Keratinocyte (primary cell): Measurements from ENCODE around the gene KCNC1. TPM values are rescaled to one million over a fixed set of nuclear protein-coding genes. Genes with fewer than 3 reads are reported as not detected.

ENCODE experiments used
- DNase-seq: peaks from one replicate; pipeline ENCODE4 v3.0.0-alpha.2; 2011; ENCODE audit warnings: low read depth, missing footprints, low spot score
- FAIRE-seq: peaks from 2 replicates; lab custom pipeline; 2011; peaks lifted over from hg19 to GRCh38; lab: Jason Lieb, UNC
- H2AFZ ChIP-seq: 2 replicates; pipeline ENCODE4 v1.6.0; 2012; ENCODE audit warnings: low read length, control low read depth, inconsistent platforms; ENCODE audit not compliant: control insufficient read depth
- H3K27ac ChIP-seq: 2 replicates; pipeline ENCODE4 v1.5.1; 2011; ENCODE audit warnings: low read length; ENCODE audit not compliant: control insufficient read depth, insufficient read depth
- H3K27me3 ChIP-seq: 3 replicates; pipeline ENCODE4 v1.6.0; 2011; ENCODE audit warnings: low read length; ENCODE audit not compliant: control insufficient read depth, insufficient read depth; ENCODE audit errors: extremely low read depth
- H3K36me3 ChIP-seq, 2 experiments: 2 replicates in 1 of 2; 3 replicates in 1 of 2; pipeline ENCODE4 v1.5.1; 2011; ENCODE audit warnings: low read length in 2 of 2, mild to moderate bottlenecking in 1 of 2; ENCODE audit not compliant: control insufficient read depth in 2 of 2, insufficient read depth in 2 of 2; ENCODE audit errors: extremely low read depth in 1 of 2
- H3K4me1 ChIP-seq: 3 replicates; pipeline ENCODE4 v1.5.1; 2011; ENCODE audit warnings: low read length; ENCODE audit not compliant: control insufficient read depth, insufficient read depth; ENCODE audit errors: extremely low read depth
- H3K4me2 ChIP-seq: 3 replicates; pipeline ENCODE4 v1.6.0; 2011; ENCODE audit warnings: low read depth, low read length; ENCODE audit not compliant: control insufficient read depth, insufficient read depth; ENCODE audit errors: extremely low read depth
- H3K4me3 ChIP-seq, 3 experiments: fragments of 200-600 bp in 1 of 3; sonication (generic) in 1 of 3; 2 replicates in 2 of 3; 3 replicates in 1 of 3; pipeline ENCODE4 v1.5.1; 2011 to 2016; ENCODE audit warnings: low read length in 3 of 3, mild to moderate bottlenecking in 3 of 3, control low read depth in 2 of 3, inconsistent platforms in 1 of 3, low read depth in 1 of 3, mixed read lengths in 1 of 3, mixed run types in 1 of 3, moderate library complexity in 1 of 3; ENCODE audit not compliant: control insufficient read depth in 2 of 3, insufficient read depth in 2 of 3; ENCODE audit errors: extremely low read depth in 1 of 3
- H3K79me2 ChIP-seq: 2 replicates; pipeline ENCODE4 v1.6.0; 2012; ENCODE audit warnings: low read length; ENCODE audit not compliant: control insufficient read depth, insufficient read depth
- H3K9ac ChIP-seq: 3 replicates; pipeline ENCODE4 v1.6.0; 2011; ENCODE audit warnings: low read length; ENCODE audit not compliant: control insufficient read depth, insufficient read depth; ENCODE audit errors: extremely low read depth
- H3K9me1 ChIP-seq: 3 replicates; pipeline ENCODE4 v1.6.0; 2011; ENCODE audit warnings: low read length; ENCODE audit not compliant: control insufficient read depth, insufficient read depth; ENCODE audit errors: extremely low read depth
- H3K9me3 ChIP-seq: 2 replicates; pipeline ENCODE4 v1.5.1; 2012; ENCODE audit warnings: low read depth, low read length; ENCODE audit not compliant: control insufficient read depth
- H4K20me1 ChIP-seq: 3 replicates; pipeline ENCODE4 v1.6.0; 2011; ENCODE audit warnings: low read length; ENCODE audit not compliant: control insufficient read depth, insufficient read depth; ENCODE audit errors: extremely low read depth
- CTCF ChIP-seq, 3 experiments: IDR thresholded peaks in 1 of 3; conservative IDR thresholded peaks in 1 of 3; optimal IDR thresholded peaks in 1 of 3; 2 replicates in 2 of 3; 3 replicates in 1 of 3; pipeline versions ENCODE3 to v1.5.1; 2011; ENCODE audit warnings: low read length in 3 of 3, mild to moderate bottlenecking in 3 of 3, moderate library complexity in 2 of 3, control low read depth in 1 of 3, inconsistent platforms in 1 of 3; ENCODE audit not compliant: insufficient read depth in 2 of 3; ENCODE audit errors: extremely low read depth in 1 of 3
- EZH2 ChIP-seq: IDR thresholded peaks from one replicate; pipeline ENCODE4 v1.6.1; 2012; ENCODE audit warnings: inconsistent platforms, mild to moderate bottlenecking, low read length, moderate library complexity
- dilution Hi-C: fragments of 300-500 bp; cut with MboI; formaldehyde crosslinking; loops from one replicate; pipeline ENCODE4 v1.7.0; 2020; ENCODE audit warnings: low sequenced_read_pairs; ENCODE audit not compliant: extremely low pct_ligation_motif_present
- polyA plus RNA-seq, 5 experiments: library from polyadenylated mRNA; depleted of rRNA in 3 of 5; stranded (reverse) in 3 of 5; stranded (forward) in 1 of 5; unstranded in 1 of 5; fragments of >200 nt; gene quantifications; 1 replicate in 1 of 5; 2 replicates in 3 of 5; 3 replicates in 1 of 5; pipeline versions ENCODE4 v1.2.1 to v1.2.3, GENCODE V29; 2011 to 2012; ENCODE audit warnings: missing spikeins in 2 of 5, low read depth in 1 of 5, low replicate concordance in 1 of 5

The KCNC1 gene
- polyA plus RNA-seq, 1 donor (not counting 4 experiments of a cell fraction or from before 2014, with no cell fraction given), result not detected

GRCh38 chr11:17771841-17772401 is 37.3 kb downstream of the KCNC1 start:
- DNase-seq (no peak), FAIRE-seq (no peak)
- no peak for TF ChIP-seq EZH2
- no peak for TF ChIP-seq CTCF (optimal IDR thresholded peaks at IDR 0.05 in 1 of 3, IDR thresholded peaks at IDR 0.05 in 1 of 3, conservative IDR thresholded peaks at IDR 0.05 in 1 of 3; ENCODE audit: extremely low read depth in 1 of 3, insufficient read depth in 2 of 3, low read length in 3 of 3)
- Histone ChIP-seq H3K9ac (no peak overlapping the region), H2AFZ (no peak overlapping the region), H3K4me3 (no peak overlapping the region), H3K4me2 (no peak overlapping the region), H4K20me1 (no peaks in the 10 kb centered on the region), H3K9me1 (no peaks in the 10 kb centered on the region), H3K27ac (no peak overlapping the region), H3K9me3 (no peaks in the 10 kb centered on the region), H3K36me3 (no peaks in the 10 kb centered on the region), H3K27me3 (no peaks in the 10 kb centered on the region), H3K79me2 (no peaks in the 10 kb centered on the region), H3K4me1 (no peaks in the 10 kb centered on the region)
- dilution Hi-C loops, result no loop called here

- H3K27ac ChIP-seq, result no peak overlapping the region
- H3K4me2 ChIP-seq, result no peak overlapping the region
- no peak overlapping the region for H3K4me3 ChIP-seq
- DNase-seq (no peak), FAIRE-seq (no peak)
- dilution Hi-C loops, result no loop called here
- H3K27me3 ChIP-seq, result no peaks in the 10 kb centered on the region
- H3K9ac ChIP-seq, result no peak overlapping the region
- no peak overlapping the region for H2AFZ ChIP-seq
- TF ChIP-seq CTCF (optimal IDR thresholded peaks at IDR 0.05 in 1 of 3, IDR thresholded peaks at IDR 0.05 in 1 of 3, conservative IDR thresholded peaks at IDR 0.05 in 1 of 3; ENCODE audit: extremely low read depth in 1 of 3, insufficient read depth in 2 of 3, low read length in 3 of 3), result no peak
- TF ChIP-seq EZH2, result no peak
- no peaks in the 10 kb centered on the region for H3K4me1 ChIP-seq
- H3K36me3 ChIP-seq, result no peaks in the 10 kb centered on the region
- no peaks in the 10 kb centered on the region for H3K9me1 ChIP-seq
- H3K9me3 ChIP-seq, result no peaks in the 10 kb centered on the region
- no peaks in the 10 kb centered on the region for H4K20me1 ChIP-seq
- no peaks in the 10 kb centered on the region for H3K79me2 ChIP-seq
These were observed 38.4 kb downstream of the KCNC1 start for GRCh38 chr11:17772704-17773600.
